Measurements from ENCODE around the gene BTNL2.

BTNL2 gene

DNA sequence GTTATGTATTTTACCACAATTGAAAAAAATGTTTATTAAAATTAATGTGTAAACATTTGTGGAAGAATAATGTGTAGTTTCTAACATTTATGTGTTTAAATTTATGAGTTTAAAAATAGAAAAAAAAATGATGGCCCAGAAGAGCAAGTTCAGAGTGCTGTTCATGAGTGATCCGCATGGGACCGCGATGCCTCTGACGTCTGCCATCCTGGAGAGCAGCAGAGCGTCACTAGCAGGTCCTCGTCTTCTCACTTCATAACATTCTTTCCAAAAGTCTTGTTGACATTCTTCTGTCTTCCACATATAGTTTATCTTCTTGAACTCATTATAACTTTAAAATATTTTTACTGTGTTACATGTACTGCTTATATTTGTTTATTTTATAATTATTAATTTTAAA lies 15.5 kb downstream of the BTNL2 start:
- Histone ChIP-seq H3K9me3 (no peaks in the 10 kb centered on the region), H3K27me3 (no peaks in the 10 kb centered on the region), H3K27ac (no peak overlapping the region), H3K4me1 (no peaks in the 10 kb centered on the region), H3K4me3 (no peak overlapping the region), H3K36me3 (no peaks in the 10 kb centered on the region)
- TF ChIP-seq, protein P1, sequence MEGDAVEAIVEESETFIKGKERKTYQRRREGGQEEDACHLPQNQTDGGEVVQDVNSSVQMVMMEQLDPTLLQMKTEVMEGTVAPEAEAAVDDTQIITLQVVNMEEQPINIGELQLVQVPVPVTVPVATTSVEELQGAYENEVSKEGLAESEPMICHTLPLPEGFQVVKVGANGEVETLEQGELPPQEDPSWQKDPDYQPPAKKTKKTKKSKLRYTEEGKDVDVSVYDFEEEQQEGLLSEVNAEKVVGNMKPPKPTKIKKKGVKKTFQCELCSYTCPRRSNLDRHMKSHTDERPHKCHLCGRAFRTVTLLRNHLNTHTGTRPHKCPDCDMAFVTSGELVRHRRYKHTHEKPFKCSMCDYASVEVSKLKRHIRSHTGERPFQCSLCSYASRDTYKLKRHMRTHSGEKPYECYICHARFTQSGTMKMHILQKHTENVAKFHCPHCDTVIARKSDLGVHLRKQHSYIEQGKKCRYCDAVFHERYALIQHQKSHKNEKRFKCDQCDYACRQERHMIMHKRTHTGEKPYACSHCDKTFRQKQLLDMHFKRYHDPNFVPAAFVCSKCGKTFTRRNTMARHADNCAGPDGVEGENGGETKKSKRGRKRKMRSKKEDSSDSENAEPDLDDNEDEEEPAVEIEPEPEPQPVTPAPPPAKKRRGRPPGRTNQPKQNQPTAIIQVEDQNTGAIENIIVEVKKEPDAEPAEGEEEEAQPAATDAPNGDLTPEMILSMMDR (IDR thresholded peaks at IDR 0.05) = no peak
- no peak for DNase-seq
- intact Hi-C loops (cut with DNase I; ENCODE audit: low total_unique reads) = no loop called here

DNA sequence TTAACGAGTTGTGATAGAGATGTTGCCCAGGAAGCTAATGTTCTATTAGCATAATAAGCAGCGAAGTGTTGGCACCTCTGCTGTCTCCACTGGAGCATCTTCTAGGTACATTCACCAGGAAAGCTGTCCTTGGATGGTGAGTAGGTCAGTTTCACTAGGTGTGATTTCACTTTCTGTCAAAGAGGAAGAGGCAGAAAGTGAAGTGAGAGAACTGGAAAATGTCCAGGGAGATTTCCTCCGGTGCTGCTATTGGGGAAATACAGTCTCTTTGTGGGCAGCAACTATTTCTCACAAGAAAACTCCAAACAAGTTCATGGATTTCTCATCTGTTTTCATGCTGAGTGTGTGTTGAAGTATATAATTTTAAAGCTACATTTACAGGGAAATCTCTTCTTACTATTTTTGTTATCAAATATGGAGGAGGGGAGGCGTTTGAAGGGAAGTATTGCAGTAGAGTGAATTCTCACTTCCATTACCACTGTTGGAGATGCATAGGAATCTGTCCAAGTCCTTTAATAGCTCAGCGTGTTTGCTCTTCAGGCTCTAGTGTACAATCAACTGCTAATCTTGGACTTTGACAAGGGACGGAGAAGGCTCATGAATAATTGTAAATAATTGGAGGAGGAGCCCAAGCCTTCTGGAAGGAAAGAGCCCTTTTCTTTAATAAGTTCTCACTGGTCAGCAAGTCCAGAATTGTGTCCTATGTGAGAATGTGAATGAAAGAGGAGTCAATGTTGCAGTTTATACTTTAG lies 19.2 kb downstream of the BTNL2 start:
- H3K27ac ChIP-seq = no peak overlapping the region
- H3K27me3 ChIP-seq = no peaks in the 10 kb centered on the region
- TF ChIP-seq, protein P1 (IDR thresholded peaks at IDR 0.05) = no peak
- H3K4me3 ChIP-seq = no peak overlapping the region
- DNase-seq = no peak
- intact Hi-C loops (cut with DNase I; ENCODE audit: low total_unique reads) = no loop called here
- H3K36me3 ChIP-seq = no peaks in the 10 kb centered on the region
- H3K9me3 ChIP-seq = no peaks in the 10 kb centered on the region
- no peaks in the 10 kb centered on the region for H3K4me1 ChIP-seq

DNA sequence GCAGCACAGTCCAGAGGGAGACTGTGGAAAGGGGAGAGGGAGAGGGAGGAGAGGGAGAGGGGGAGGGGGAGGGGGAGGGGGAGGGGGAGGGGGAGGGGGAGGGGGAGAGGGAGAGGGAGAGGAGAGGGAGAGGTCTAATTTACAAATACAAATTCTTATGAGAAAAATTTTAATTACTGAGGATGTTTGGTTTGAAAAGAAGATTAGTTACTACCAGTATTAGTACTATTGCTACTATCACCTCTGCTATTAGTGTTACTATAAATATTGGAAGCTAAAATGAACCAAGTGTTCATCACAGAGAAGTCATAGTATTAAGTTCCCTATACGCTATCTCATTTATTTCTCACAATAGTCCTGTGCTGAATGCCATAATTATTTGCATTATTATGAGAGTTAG lies 20.9 kb downstream of the BTNL2 start:
- no peak for DNase-seq
- Histone ChIP-seq H3K27me3 (no peaks in the 10 kb centered on the region), H3K9me3 (no peaks in the 10 kb centered on the region), H3K27ac (no peak overlapping the region), H3K36me3 (no peaks in the 10 kb centered on the region), H3K4me1 (no peaks in the 10 kb centered on the region), H3K4me3 (no peak overlapping the region)
- TF ChIP-seq, protein P1 (IDR thresholded peaks at IDR 0.05) = no peak
- intact Hi-C loops (cut with DNase I; ENCODE audit: low total_unique reads) = no loop called here

DNA sequence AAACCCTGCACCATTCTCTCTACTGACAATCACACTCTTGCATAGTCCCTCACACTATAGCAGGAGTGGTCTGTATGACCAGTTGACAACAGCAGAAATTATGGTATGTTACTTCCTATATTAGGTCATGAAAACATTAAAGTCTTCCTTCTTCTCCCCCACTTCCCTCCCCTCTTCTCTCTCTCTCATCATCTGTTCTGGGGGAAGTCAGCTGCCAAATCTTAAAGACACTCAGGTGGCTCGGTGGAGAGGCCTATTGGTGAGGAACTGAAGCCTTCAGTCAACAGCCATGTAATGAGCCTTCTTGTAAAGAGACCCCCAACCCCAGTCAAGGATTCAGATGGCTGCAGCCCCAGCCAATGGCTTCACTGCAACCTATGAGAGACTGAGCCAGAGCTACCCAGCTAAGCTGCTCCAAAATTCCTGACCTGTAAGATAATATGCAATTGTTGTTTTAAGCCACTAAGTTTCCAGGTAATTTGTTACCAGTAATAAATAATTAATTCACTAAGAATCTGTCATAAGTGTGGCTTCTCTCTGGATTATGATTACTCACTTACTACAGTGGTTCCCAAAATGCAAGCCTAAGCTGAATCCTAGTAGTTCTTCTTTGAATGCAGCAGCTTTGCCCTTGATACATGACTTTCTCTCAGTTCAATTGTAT lies 24.1 kb downstream of the BTNL2 start:
- DNase-seq = no peak
- no peaks in the 10 kb centered on the region for H3K4me1 ChIP-seq
- no peaks in the 10 kb centered on the region for H3K9me3 ChIP-seq
- H3K4me3 ChIP-seq = no peak overlapping the region
- intact Hi-C loops (cut with DNase I; ENCODE audit: low total_unique reads) = no loop called here
- H3K27me3 ChIP-seq = no peaks in the 10 kb centered on the region
- H3K36me3 ChIP-seq = no peaks in the 10 kb centered on the region
- TF ChIP-seq, protein P1 (IDR thresholded peaks at IDR 0.05) = no peak
- no peak overlapping the region for H3K27ac ChIP-seq

DNA sequence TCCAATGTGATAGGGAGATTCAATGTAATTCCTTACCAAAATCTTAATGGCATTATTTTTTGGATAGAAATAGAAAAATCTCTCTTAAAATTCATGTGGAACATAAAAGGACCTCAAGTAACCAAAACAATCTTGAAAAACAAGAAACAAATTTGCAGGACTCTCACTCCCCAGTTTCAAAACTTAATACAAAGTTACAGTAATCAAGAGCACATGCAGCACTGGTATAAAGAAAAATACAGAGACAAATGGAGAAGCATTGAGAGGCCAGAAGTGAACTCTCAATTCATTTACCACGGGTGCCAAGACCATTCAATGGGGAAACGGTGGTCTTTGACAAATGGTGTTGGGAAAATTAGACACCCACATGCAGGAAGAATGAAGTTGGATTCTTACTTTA lies 27.4 kb downstream of the BTNL2 start:
- no peaks in the 10 kb centered on the region for H3K36me3 ChIP-seq
- no peak for DNase-seq
- intact Hi-C loops (cut with DNase I; ENCODE audit: low total_unique reads) = no loop called here

More for the DNA sequence above, 27.4 kb downstream of the BTNL2 start:
- H3K27me3 ChIP-seq = peaks cover 0 to 8% of the 10 kb centered on the region in 2 donors
- no peaks in the 10 kb centered on the region for H3K9me3 ChIP-seq
- no peak overlapping the region for H3K4me3 ChIP-seq
- H3K4me1 ChIP-seq = no peaks in the 10 kb centered on the region
- no peak overlapping the region for H3K27ac ChIP-seq
- TF ChIP-seq, protein P1 (IDR thresholded peaks at IDR 0.05) = no peak

Data from tibial artery (tissue), 4 donors.